NCI-H1694 (cell line): ENCODE results near the gene ZNF24.

Experiments
- DNase-seq: peaks from one replicate; lab custom pipeline; 2025; lab: John Stamatoyannopoulos, UW

ZNF24 gene

GRCh38 chr18:35343936-35344735 lies at the start of gene ZNF24:
TSS of gene ZNF24 (minus strand) at chr18:35344420. CDS start at chr18:35340650, 3,770 bp downstream.
- DNase-seq = peak; percentile 72

- no peak for DNase-seq
Observed at GRCh38 chr18:35393716-35394115, 49.5 kb upstream of the ZNF24 start.

GRCh38 chr18:35392375-35392774 lies 48.2 kb upstream of the ZNF24 start:
- no peak for DNase-seq

GRCh38 chr18:35390951-35391700 lies 46.9 kb upstream of the ZNF24 start:
- DNase-seq = no peak

GRCh38 chr18:35389095-35389618 lies 44.9 kb upstream of the ZNF24 start:
- DNase-seq = no peak

GRCh38 chr18:35387152-35387571 lies 42.9 kb upstream of the ZNF24 start:
- DNase-seq = no peak

GRCh38 chr18:35386600-35387100 lies 42.4 kb upstream of the ZNF24 start:
- peak; percentile 57 for DNase-seq

GRCh38 chr18:35383136-35383535 lies 38.9 kb upstream of the ZNF24 start:
- DNase-seq = no peak

- DNase-seq = no peak
Observed at GRCh38 chr18:35379421-35379820, 35.2 kb upstream of the ZNF24 start.

GRCh38 chr18:35378574-35378896 lies 34.3 kb upstream of the ZNF24 start:
- no peak for DNase-seq

- no peak for DNase-seq
Observed at GRCh38 chr18:35377875-35378573, 33.8 kb upstream of the ZNF24 start.

- peak; percentile 23 for DNase-seq
Observed at GRCh38 chr18:35376742-35377695, 32.8 kb upstream of the ZNF24 start, which contains the start of gene ZNF396. TSS of gene ZNF396 (minus strand) at chr18:35377337. CDS start at chr18:35374292, 3,045 bp downstream.

- no peak for DNase-seq
Observed at GRCh38 chr18:35376393-35376741, 32.1 kb upstream of the ZNF24 start.

GRCh38 chr18:35374708-35375107 lies 30.5 kb upstream of the ZNF24 start:
- DNase-seq = no peak

GRCh38 chr18:35371412-35372195 lies 27.4 kb upstream of the ZNF24 start:
- no peak for DNase-seq

- no peak for DNase-seq
Observed at GRCh38 chr18:35369126-35369525, 24.9 kb upstream of the ZNF24 start.

GRCh38 chr18:35368595-35368994 lies 24.4 kb upstream of the ZNF24 start:
- no peak for DNase-seq

- DNase-seq = no peak
Observed at GRCh38 chr18:35362531-35362930, 18.3 kb upstream of the ZNF24 start.

- no peak for DNase-seq
Observed at GRCh38 chr18:35361570-35362321, 17.5 kb upstream of the ZNF24 start.
